PC-9 (cell line): ENCODE results near the gene FBXO2.

ENCODE experiments used
- CTCF ChIP-seq: fragments of 200-600 bp; sonication (generic); conservative IDR thresholded peaks from 2 replicates; pipeline ENCODE4 v1.6.1; 2017; ENCODE audit warnings: mixed run types, antibody characterized with exemption, mild to moderate bottlenecking, moderate library complexity
- EZH2 ChIP-seq: fragments of 200-600 bp; sonication (generic); IDR thresholded peaks from 2 replicates; pipeline ENCODE4 v1.8.0; 2017; ENCODE audit warnings: antibody characterized with exemption, low read depth

GRCh38 chr1:11650331-11650991 is 3.8 kb downstream of the FBXO2 start:
- no peak for TF ChIP-seq CTCF
- no peak for TF ChIP-seq EZH2
